Measurements from ENCODE around the gene CYP1A2. TPM values are rescaled to one million over a fixed set of nuclear protein-coding genes. Genes with fewer than 3 reads are reported as not detected.

Gene CYP1A2
- total and polyA plus RNA-seq, 2 of the 13 experiments (the other 11 are each of a cell fraction or from before 2014, with no cell fraction given) = 0.07 TPM; not detected in 1

DNA sequence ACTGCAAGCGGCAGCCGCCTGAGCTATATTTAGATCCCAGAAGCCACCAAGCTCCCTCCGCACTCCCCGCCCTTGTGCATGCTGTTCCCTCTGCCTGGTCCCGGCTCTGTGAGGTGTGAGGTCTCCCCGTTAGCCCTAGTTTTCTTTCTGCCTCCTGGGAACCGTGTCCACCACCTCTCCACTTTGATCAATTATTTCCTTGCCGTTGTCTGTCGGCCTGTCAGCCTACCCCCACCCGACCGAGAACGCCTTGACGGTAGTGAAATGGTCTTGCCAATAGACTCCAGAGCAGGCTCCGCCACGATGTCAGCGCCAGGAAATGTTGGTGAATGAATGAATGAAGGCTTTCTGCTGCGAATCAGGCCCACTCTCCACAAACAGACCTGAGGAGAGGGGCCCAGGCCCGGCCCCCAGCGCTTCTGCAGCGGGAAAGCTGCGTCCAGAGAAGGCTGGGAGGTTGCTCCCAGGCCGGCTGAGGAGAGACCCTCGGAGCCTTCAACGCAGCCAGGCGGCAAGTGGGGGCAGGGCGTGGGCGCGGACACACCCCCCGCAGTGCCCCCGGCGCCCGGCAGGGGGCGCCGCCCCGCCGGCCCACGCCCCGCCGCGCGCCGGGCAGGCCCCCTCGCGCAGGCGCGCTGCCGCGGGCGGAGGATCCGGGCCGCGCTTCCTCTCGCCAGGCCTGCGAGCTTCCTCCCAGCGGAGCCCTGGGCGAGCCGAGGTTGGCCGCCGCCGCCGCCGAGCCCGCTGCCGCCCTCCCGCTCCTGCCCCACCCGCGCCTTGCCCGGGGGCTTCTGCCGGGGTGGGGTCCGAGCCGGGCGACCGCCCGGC lies 33.0 kb downstream of the CYP1A2 start, which contains the start of gene CSK (continued):
- TF ChIP-seq, protein P1, sequence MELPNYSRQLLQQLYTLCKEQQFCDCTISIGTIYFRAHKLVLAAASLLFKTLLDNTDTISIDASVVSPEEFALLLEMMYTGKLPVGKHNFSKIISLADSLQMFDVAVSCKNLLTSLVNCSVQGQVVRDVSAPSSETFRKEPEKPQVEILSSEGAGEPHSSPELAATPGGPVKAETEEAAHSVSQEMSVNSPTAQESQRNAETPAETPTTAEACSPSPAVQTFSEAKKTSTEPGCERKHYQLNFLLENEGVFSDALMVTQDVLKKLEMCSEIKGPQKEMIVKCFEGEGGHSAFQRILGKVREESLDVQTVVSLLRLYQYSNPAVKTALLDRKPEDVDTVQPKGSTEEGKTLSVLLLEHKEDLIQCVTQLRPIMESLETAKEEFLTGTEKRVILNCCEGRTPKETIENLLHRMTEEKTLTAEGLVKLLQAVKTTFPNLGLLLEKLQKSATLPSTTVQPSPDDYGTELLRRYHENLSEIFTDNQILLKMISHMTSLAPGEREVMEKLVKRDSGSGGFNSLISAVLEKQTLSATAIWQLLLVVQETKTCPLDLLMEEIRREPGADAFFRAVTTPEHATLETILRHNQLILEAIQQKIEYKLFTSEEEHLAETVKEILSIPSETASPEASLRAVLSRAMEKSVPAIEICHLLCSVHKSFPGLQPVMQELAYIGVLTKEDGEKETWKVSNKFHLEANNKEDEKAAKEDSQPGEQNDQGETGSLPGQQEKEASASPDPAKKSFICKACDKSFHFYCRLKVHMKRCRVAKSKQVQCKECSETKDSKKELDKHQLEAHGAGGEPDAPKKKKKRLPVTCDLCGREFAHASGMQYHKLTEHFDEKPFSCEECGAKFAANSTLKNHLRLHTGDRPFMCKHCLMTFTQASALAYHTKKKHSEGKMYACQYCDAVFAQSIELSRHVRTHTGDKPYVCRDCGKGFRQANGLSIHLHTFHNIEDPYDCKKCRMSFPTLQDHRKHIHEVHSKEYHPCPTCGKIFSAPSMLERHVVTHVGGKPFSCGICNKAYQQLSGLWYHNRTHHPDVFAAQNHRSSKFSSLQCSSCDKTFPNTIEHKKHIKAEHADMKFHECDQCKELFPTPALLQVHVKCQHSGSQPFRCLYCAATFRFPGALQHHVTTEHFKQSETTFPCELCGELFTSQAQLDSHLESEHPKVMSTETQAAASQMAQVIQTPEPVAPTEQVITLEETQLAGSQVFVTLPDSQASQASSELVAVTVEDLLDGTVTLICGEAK (IDR thresholded peaks at IDR 0.05) = no peak
- TF ChIP-seq, protein P1 (CRISPR knock-in tag; IDR thresholded peaks at IDR 0.05) = peak; percentile 9; the same call in 1 of the 2 replicates
- 0 out of 2 replicates have a peak, but pooled peaks have one; percentile 26 for TF ChIP-seq REPIN1 (CRISPR knock-in tag; IDR thresholded peaks at IDR 0.05; ENCODE audit: borderline replicate concordance, low read depth)
- TF ChIP-seq YY1 (IDR thresholded peaks at IDR 0.05; ENCODE audit: insufficient read depth, insufficient replicate concordance, low read depth, low read length) = peak; percentile 10
- TF ChIP-seq SAFB2 (CRISPR knock-in tag; IDR thresholded peaks at IDR 0.05; ENCODE audit: borderline replicate concordance, low read depth) = no peak
- peak; percentile 50; the same call in 1 of the 2 replicates for TF ChIP-seq YEATS4 (CRISPR knock-in tag; IDR thresholded peaks at IDR 0.05; ENCODE audit: borderline replicate concordance)
- TF ChIP-seq NR2F1 (CRISPR knock-in tag; IDR thresholded peaks at IDR 0.05) = no peak
- TF ChIP-seq ZNF878 (CRISPR knock-in tag; IDR thresholded peaks at IDR 0.05) = no peak
- TF ChIP-seq MXD1 (CRISPR knock-in tag; IDR thresholded peaks at IDR 0.05) = no peak; the same call in 1 of the 2 replicates
- TF ChIP-seq, protein P2, sequence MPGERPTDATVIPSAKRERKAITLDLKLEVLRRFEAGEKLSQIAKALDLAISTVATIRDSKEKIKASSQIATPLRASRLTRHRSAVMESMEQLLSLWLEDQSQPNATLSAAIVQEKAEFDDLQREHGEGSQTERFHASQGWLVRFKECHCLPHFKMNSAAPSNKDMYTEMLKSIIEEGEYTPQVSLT (CRISPR knock-in tag; IDR thresholded peaks at IDR 0.05; ENCODE audit: borderline replicate concordance, low read depth) = no peak
- peak; percentile 66 for TF ChIP-seq KLF9 (CRISPR knock-in tag; IDR thresholded peaks at IDR 0.05; ENCODE audit: low read depth)
- TF ChIP-seq ZNF513 (CRISPR knock-in tag; conservative IDR thresholded peaks at IDR 0.05) = no peak
- TF ChIP-seq ONECUT2 (CRISPR knock-in tag; IDR thresholded peaks at IDR 0.05) = no peak
- TF ChIP-seq, protein P3, sequence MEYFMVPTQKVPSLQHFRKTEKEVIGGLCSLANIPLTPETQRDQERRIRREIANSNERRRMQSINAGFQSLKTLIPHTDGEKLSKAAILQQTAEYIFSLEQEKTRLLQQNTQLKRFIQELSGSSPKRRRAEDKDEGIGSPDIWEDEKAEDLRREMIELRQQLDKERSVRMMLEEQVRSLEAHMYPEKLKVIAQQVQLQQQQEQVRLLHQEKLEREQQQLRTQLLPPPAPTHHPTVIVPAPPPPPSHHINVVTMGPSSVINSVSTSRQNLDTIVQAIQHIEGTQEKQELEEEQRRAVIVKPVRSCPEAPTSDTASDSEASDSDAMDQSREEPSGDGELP (IDR thresholded peaks at IDR 0.05; ENCODE audit: borderline replicate concordance, low read depth) = no peak
- TF ChIP-seq ZMYM2 (CRISPR knock-in tag; IDR thresholded peaks at IDR 0.05) = 0 out of 2 replicates have a peak, but pooled peaks have one; percentile 32
- TF ChIP-seq RAD21 (CRISPR knock-in tag; IDR thresholded peaks at IDR 0.05) = 0 out of 2 replicates have a peak, but pooled peaks have one; percentile 25
